T-helper 1 cell treated with Interleukin-12 subunit alpha and Interleukin-12 subunit beta and Interleukin-4 antibody, amounts not matched to agents 30 μg/mL and 1 μg/mL, for 36 hours (primary cell): ENCODE measurements around the gene GULP1.
"Not testable (repeated sequence)": the region's sequence is repeated elsewhere in the genome, so short reads cannot be mapped to it uniquely, and the experiment has no call there.

Source experiments
- H3K27ac Mint-ChIP-seq: one replicate; pipeline ENCODE4 v1.8.0; 2021; ENCODE audit warnings: mild to moderate bottlenecking, mixed read lengths
- H3K27me3 Mint-ChIP-seq: one replicate; pipeline ENCODE4 v1.8.0; 2021; ENCODE audit warnings: low read depth, mixed read lengths
- H3K36me3 Mint-ChIP-seq: one replicate; pipeline ENCODE4 v1.8.0; 2021; ENCODE audit warnings: low read depth, mixed read lengths
- H3K4me1 Mint-ChIP-seq: one replicate; pipeline ENCODE4 v1.8.0; 2021; ENCODE audit warnings: low read depth, mixed read lengths
- H3K4me3 Mint-ChIP-seq: one replicate; pipeline ENCODE4 v1.8.0; 2021; ENCODE audit warnings: mild to moderate bottlenecking, moderate library complexity, mixed read lengths
- H3K9me3 Mint-ChIP-seq: one replicate; pipeline ENCODE4 v1.8.0; 2021; ENCODE audit warnings: mixed read lengths

The GULP1 gene

GRCh38 chr2:188279093-188279445, 12.6 kb upstream of the GULP1 start:
- no peaks in the 10 kb centered on the region for H3K27me3 Mint-ChIP-seq
- H3K9me3 Mint-ChIP-seq = no peaks in the 10 kb centered on the region
- no peaks in the 10 kb centered on the region for H3K36me3 Mint-ChIP-seq
- H3K27ac Mint-ChIP-seq = no peak overlapping the region
- no peaks in the 10 kb centered on the region for H3K4me1 Mint-ChIP-seq
- no peak overlapping the region for H3K4me3 Mint-ChIP-seq

DNA sequence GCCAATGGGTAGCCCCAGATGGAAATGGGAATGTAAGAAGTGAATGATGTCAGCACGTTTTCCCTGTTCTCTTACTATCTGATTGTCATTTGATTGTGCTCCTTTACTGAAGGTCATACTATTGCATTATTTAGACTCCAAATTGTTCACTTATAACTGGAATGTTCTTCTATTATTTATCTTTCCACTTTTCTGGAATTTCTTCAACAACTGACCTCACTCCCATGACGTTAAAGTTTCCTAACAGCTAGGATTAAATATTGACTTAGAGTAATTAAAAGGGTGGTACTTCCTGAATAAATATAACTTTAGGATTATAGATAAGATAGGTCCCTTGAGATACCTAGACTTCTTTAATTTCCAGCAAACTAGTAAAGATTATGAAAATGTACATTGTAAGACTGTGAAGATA, 10.9 kb upstream of the GULP1 start:
- H3K36me3 Mint-ChIP-seq = no peaks in the 10 kb centered on the region
- H3K27ac Mint-ChIP-seq = no peak overlapping the region
- H3K27me3 Mint-ChIP-seq = no peaks in the 10 kb centered on the region
- H3K9me3 Mint-ChIP-seq = no peaks in the 10 kb centered on the region
- no peak overlapping the region for H3K4me3 Mint-ChIP-seq
- H3K4me1 Mint-ChIP-seq = no peaks in the 10 kb centered on the region

DNA sequence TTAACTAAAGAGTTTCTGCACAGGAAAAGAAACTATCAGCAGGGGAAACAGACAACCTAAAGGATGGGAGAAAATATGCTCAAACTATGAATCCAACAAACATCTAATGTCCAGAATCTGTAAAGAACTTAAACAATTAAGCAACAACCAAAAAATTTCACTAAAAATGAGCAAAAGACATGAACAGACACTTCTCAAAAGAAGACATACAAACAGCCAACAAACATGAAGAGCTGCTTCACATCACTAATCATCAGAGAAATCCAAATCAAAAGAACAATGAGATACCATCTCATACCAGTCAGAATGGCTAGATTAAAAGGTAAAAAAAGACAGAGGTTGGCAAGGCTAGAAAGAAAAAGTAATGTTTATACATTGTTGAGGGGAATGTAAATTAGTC, 8.8 kb upstream of the GULP1 start:
- H3K27me3 Mint-ChIP-seq = no peaks in the 10 kb centered on the region
- H3K9me3 Mint-ChIP-seq = no peaks in the 10 kb centered on the region
- H3K36me3 Mint-ChIP-seq = no peaks in the 10 kb centered on the region
- no peak overlapping the region for H3K27ac Mint-ChIP-seq
- no peak overlapping the region for H3K4me3 Mint-ChIP-seq
- no peaks in the 10 kb centered on the region for H3K4me1 Mint-ChIP-seq

DNA sequence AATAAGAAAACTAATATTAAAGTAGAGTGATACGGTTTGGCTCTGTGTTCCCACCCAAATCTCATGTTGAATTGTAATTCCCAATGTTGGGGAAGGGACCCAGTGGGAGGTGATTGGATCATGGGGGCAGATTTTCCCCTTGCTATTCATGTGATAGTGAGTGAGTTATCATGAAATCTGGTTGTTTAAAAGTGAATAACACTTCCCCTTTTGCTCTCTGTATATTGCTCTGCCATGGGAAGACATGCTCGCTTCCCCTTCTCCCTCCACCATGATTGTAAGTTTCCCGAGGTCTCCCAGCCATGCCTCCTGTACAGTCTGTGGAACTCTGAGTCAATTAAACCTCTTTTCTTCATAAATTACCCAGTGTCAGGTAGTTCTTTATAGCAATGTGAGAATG, 7.4 kb upstream of the GULP1 start:
- not testable (repeated sequence) for H3K4me1 Mint-ChIP-seq, H3K36me3 Mint-ChIP-seq, H3K9me3 Mint-ChIP-seq, H3K27me3 Mint-ChIP-seq, H3K4me3 Mint-ChIP-seq, H3K27ac Mint-ChIP-seq

GRCh38 chr2:188285049-188285448, 6.6 kb upstream of the GULP1 start:
- Mint-ChIP-seq H3K27ac (no peak overlapping the region), H3K27me3 (peaks cover 9% of the 10 kb centered on the region), H3K9me3 (no peaks in the 10 kb centered on the region), H3K4me3 (no peak overlapping the region), H3K36me3 (no peaks in the 10 kb centered on the region), H3K4me1 (no peaks in the 10 kb centered on the region)

- H3K27me3 Mint-ChIP-seq = peaks cover 13% of the 10 kb centered on the region
- H3K9me3 Mint-ChIP-seq = no peaks in the 10 kb centered on the region
- no peak overlapping the region for H3K27ac Mint-ChIP-seq
- no peaks in the 10 kb centered on the region for H3K4me1 Mint-ChIP-seq
- H3K4me3 Mint-ChIP-seq = no peak overlapping the region
- H3K36me3 Mint-ChIP-seq = no peaks in the 10 kb centered on the region
These were observed 5.9 kb upstream of the GULP1 start for GRCh38 chr2:188285774-188286173.

- peaks cover 1% of the 10 kb centered on the region for H3K4me1 Mint-ChIP-seq
- H3K4me3 Mint-ChIP-seq = peak overlapping the region; percentile 5
- peaks cover 50% of the 10 kb centered on the region for H3K27me3 Mint-ChIP-seq
- H3K9me3 Mint-ChIP-seq = no peaks in the 10 kb centered on the region
- H3K36me3 Mint-ChIP-seq = no peaks in the 10 kb centered on the region
- no peak overlapping the region for H3K27ac Mint-ChIP-seq
These were observed 495 bp upstream of the GULP1 start for GRCh38 chr2:188291142-188291616.

DNA sequence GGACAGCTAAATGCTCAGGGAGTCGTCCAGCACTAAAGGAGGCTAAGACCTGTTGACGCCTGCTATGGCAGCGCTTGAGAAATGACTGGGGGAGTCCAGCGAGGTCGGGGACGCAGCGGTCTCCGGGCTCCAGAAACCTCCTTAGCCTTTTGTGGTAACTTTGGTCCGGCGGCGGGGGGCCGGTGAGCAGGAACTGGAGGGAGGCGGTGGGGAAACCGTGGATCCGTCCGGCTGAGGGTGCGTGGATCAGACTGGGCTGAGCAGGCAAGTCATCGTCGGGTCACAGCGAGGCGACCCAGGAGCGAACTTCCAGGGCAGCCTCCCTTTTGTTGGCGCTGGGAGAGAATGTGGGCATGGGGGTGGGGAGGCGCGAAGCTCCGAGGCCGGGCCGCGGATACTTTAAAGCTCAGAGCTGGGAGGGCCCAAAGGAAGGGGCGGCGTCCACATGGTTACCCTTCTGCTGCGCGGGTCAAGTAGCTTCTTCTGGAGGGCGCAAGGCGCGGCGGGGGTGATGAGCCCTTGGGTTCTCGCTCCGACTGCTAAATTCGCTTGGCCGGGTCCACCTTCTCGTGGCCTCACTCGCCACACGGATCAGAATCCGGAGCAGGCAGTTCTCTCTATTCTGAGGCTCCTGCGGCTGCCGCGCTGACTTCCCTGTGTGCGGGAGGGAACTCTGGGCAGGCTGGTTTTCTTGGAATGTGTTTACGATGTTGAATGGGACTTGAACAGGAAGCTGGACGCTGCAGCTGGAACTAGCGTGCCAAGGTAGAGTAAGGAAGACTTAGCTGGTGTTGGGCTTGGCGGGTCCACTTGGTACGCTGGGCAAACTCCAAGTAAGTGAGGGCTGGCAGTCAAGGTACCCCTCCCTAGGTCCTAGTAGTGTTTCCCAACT, 920 bp downstream of the GULP1 start:
- Mint-ChIP-seq H3K4me3 (no peak overlapping the region), H3K27me3 (peaks cover 50% of the 10 kb centered on the region), H3K27ac (no peak overlapping the region), H3K36me3 (no peaks in the 10 kb centered on the region), H3K9me3 (no peaks in the 10 kb centered on the region), H3K4me1 (peaks cover 1% of the 10 kb centered on the region)

DNA sequence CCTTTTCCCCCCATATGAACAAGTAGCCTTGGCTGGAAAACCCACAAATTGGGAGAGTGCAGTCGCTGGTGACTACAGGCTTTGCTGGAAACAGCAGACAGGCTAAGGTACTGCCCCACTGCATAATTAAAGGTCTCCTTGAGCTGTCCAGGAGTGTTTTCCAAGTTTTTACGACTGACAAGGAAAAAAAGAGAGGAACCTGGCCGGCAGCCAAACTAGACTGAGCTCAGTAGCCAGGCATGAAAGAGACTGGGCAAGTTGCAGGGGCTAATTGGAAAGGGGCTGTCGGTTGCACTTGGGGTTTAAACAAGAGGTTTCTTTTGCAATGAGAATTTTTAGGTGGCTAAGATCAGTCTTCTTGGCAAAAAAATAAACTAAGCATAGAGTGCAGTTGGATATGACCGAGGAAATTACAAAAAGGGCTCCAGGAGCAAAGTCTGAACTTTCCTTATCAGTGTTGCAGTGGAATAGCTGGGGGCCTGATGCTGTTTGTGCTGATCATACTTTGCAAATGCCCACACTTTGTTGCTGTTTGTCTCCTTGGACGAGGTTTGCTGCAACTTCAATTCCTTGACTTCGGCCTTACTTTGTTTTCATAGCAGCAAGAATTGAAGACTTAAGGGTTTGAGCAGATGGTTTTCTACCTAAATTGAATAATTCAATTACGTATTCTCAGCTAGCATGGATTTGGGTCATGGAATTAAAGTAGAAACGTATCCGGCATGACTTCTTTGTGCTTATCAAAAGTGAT, 2.1 kb downstream of the GULP1 start:
- peaks cover 50% of the 10 kb centered on the region for H3K27me3 Mint-ChIP-seq
- H3K27ac Mint-ChIP-seq = no peak overlapping the region
- no peaks in the 10 kb centered on the region for H3K36me3 Mint-ChIP-seq
- H3K9me3 Mint-ChIP-seq = no peaks in the 10 kb centered on the region
- H3K4me3 Mint-ChIP-seq = no peak overlapping the region
- peaks cover 1% of the 10 kb centered on the region for H3K4me1 Mint-ChIP-seq

GRCh38 chr2:188294352-188294926, 2.8 kb downstream of the GULP1 start:
- Mint-ChIP-seq H3K4me3 (no peak overlapping the region), H3K36me3 (no peaks in the 10 kb centered on the region), H3K27ac (no peak overlapping the region), H3K4me1 (peaks cover 1% of the 10 kb centered on the region), H3K9me3 (no peaks in the 10 kb centered on the region), H3K27me3 (peaks cover 46% of the 10 kb centered on the region)

DNA sequence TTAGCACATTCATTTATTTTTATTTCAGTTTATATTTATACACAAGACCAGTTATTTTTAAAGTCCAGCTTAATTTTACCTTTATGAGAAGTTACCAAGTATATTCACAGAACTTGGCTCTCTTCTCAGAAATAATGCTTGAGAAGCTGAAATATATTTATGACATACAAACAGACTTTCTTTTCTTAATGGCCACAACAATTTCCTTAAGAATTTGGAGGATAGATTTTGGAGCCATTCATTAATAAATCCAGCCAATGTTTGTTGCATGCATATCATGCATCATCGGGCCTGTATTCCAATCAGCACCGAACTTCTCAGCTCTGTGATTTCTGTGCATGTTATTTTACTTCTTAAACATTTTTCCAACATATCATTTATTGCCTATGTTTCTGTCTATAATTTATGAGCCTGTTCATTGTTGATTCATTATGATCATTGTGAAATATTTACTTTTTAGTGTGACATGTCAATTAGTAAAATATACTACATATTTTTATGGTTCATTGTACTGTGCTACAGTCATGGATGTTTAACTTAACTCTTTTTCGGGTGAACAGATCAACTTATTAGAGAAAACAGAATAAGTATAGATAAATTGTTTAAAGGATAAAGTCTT, 3.5 kb downstream of the GULP1 start:
- H3K27me3 Mint-ChIP-seq = peaks cover 41% of the 10 kb centered on the region
- H3K4me3 Mint-ChIP-seq = no peak overlapping the region
- no peak overlapping the region for H3K27ac Mint-ChIP-seq
- H3K36me3 Mint-ChIP-seq = no peaks in the 10 kb centered on the region
- peaks cover 1% of the 10 kb centered on the region for H3K4me1 Mint-ChIP-seq
- no peaks in the 10 kb centered on the region for H3K9me3 Mint-ChIP-seq

DNA sequence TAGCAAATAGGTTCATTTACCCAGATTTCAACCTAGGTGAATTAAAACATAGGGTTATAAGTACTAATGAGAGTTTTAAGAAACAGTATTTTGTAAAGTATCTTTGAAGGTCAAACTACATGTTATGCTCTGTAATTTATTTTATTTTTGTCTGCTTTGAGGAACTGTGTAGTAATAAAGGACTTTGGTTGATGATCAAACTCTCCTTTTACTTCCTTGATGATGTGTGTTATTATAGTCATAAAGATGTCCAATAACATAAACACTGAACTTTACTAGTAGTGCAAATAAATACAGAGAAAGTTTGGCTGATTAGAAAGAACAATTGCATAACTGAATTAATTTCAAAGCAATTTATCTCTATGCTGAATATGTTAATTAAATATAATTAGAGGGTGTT, 6.3 kb downstream of the GULP1 start:
- H3K9me3 Mint-ChIP-seq = no peaks in the 10 kb centered on the region

DNA sequence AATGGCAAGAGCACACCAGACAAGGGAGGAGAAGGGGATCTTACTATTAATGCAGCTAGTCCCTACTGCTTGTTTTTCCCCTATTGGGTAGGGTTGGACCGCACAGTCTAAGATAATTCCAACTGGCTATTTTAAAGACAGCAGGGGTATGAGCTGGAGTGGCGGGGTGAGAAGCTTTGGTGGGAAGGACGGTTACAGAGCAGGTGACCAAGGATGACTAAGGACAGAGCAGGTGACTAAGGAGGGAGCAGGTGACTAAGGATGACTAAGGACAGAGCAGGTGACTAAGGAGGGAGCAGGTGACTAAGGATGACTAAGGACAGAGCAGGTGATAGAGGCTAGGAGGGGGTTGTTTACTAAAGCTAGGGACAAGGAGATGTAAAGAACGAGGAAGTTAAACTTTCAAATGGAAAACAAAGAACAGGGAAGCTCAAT, 7.3 kb downstream of the GULP1 start:
- not testable (repeated sequence) for H3K27me3 Mint-ChIP-seq, H3K9me3 Mint-ChIP-seq, H3K36me3 Mint-ChIP-seq, H3K27ac Mint-ChIP-seq, H3K4me3 Mint-ChIP-seq, H3K4me1 Mint-ChIP-seq

More for the DNA sequence above, 6.3 kb downstream of the GULP1 start:
- H3K4me3 Mint-ChIP-seq = no peak overlapping the region
- H3K4me1 Mint-ChIP-seq = no peaks in the 10 kb centered on the region
- H3K27ac Mint-ChIP-seq = no peak overlapping the region
- H3K27me3 Mint-ChIP-seq = peaks cover 17% of the 10 kb centered on the region
- no peaks in the 10 kb centered on the region for H3K36me3 Mint-ChIP-seq

GRCh38 chr2:188303363-188304031, 11.8 kb downstream of the GULP1 start:
- no peak overlapping the region for H3K27ac Mint-ChIP-seq
- H3K4me1 Mint-ChIP-seq = no peaks in the 10 kb centered on the region

More at GRCh38 chr2:188303363-188304031, 11.8 kb downstream of the GULP1 start:
- H3K4me3 Mint-ChIP-seq = no peak overlapping the region
- no peaks in the 10 kb centered on the region for H3K9me3 Mint-ChIP-seq
- no peaks in the 10 kb centered on the region for H3K27me3 Mint-ChIP-seq
- H3K36me3 Mint-ChIP-seq = no peaks in the 10 kb centered on the region
